GM18951 (cell line): Measurements from ENCODE around the gene RSRC1.

ENCODE experiments used
- POLR2A ChIP-seq: IDR thresholded peaks from 4 replicates; pipeline ENCODE4 v1.6.1; 2011; ENCODE audit warnings: mild to moderate bottlenecking; ENCODE audit not compliant: insufficient read length, insufficient read depth; ENCODE audit errors: extremely low read depth
- in situ Hi-C: fragments of 300-500 bp; cut with MboI; formaldehyde crosslinking; loops from one replicate; pipeline ENCODE4 v1.12.0; 2022; ENCODE audit warnings: low sequenced_read_pairs, mixed read lengths, inconsistent platforms; ENCODE audit not compliant: unreplicated experiment

RSRC1 gene

GRCh38 chr3:158451405-158452055 is 341.6 kb downstream of the RSRC1 start:
- in situ Hi-C loops, result no loop called here
- no peak for TF ChIP-seq POLR2A

- no peak for TF ChIP-seq POLR2A
These were observed 342.4 kb downstream of the RSRC1 start for GRCh38 chr3:158452334-158452733.

DNA sequence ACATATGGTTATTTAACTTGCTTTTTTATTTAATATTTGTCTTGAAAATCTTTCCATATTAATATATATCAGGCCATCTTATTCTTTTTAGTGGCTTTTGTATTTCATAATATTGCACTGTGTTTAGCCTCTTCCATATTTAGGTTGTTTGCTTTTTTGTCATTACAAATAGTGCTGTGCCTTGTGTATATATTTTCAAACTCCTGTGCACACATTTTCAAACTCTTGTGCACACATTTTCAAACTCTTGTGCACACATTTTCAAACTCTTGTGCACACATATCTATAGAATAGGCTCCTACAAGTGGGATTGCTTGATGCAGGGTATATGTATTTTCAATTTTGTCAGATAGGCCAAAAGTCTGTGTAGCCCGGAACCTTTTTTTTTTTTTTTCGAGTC is 343.1 kb downstream of the RSRC1 start:
- TF ChIP-seq POLR2A, result no peak

More at GRCh38 chr3:158452334-158452733, 342.4 kb downstream of the RSRC1 start:
- in situ Hi-C loops, result no loop called here

GRCh38 chr3:158453865-158454264 is 344.0 kb downstream of the RSRC1 start:
- no peak for TF ChIP-seq POLR2A
- in situ Hi-C loops, result no loop called here

More for the DNA sequence above, 343.1 kb downstream of the RSRC1 start:
- in situ Hi-C loops, result no loop called here

GRCh38 chr3:158455406-158455805 is 345.5 kb downstream of the RSRC1 start:
- no peak for TF ChIP-seq POLR2A
- in situ Hi-C loops, result no loop called here

GRCh38 chr3:158456114-158456513 is 346.2 kb downstream of the RSRC1 start:
- TF ChIP-seq POLR2A, result no peak
- in situ Hi-C loops, result no loop called here

GRCh38 chr3:158458464-158458863 is 348.6 kb downstream of the RSRC1 start:
- in situ Hi-C loops, result no loop called here
- no peak for TF ChIP-seq POLR2A

- in situ Hi-C loops, result no loop called here
- no peak for TF ChIP-seq POLR2A
These were observed 351.0 kb downstream of the RSRC1 start for GRCh38 chr3:158460926-158461325.

- TF ChIP-seq POLR2A, result no peak
- in situ Hi-C loops, result no loop called here
These were observed 353.7 kb downstream of the RSRC1 start for GRCh38 chr3:158463556-158463955.

GRCh38 chr3:158465074-158465473 is 355.2 kb downstream of the RSRC1 start:
- no peak for TF ChIP-seq POLR2A
- in situ Hi-C loops, result no loop called here

GRCh38 chr3:158470944-158471638 is 361.2 kb downstream of the RSRC1 start:
- no peak for TF ChIP-seq POLR2A
- in situ Hi-C loops, result no loop called here

- in situ Hi-C loops, result no loop called here
- TF ChIP-seq POLR2A, result no peak
These were observed 361.9 kb downstream of the RSRC1 start for GRCh38 chr3:158471639-158472294.

- no peak for TF ChIP-seq POLR2A
- in situ Hi-C loops, result no loop called here
These were observed 369.2 kb downstream of the RSRC1 start for GRCh38 chr3:158479051-158479450.
